Activated CD8-positive, alpha-beta memory T cell treated with anti-CD3 and anti-CD28 coated beads, Interleukin-2, amount 10 ng/mL, durations not matched to agents 7 days and 5 days (primary cell): ENCODE measurements around the gene SLC12A7. TPM values are rescaled to one million over a fixed set of nuclear protein-coding genes. Genes with fewer than 3 reads are reported as not detected.
A peak's percentile ranks its signal among the peaks of the same experiment; 100 is the strongest.

Experiments used
- ATAC-seq: fragments of 150-1000 bp; cut with Tn5 transposase; one replicate; pipeline ENCODE4 v1.10.0; 2021; ENCODE audit warnings: moderate library complexity
- CTCF ChIA-PET: fragments of 350-600 bp; sonication (Branson Sonifier 250); formaldehyde crosslinking; loops from one replicate; lab custom pipeline; 2021; ENCODE audit warnings: antibody characterized with exemption; lab: Charles Lee
- DNase-seq: peaks from one replicate; pipeline ENCODE4 v3.0.0-alpha.2; 2020
- H3K27ac Mint-ChIP-seq: one replicate; pipeline ENCODE4 v1.8.0; 2021; ENCODE audit warnings: mild to moderate bottlenecking, mixed read lengths
- H3K27me3 Mint-ChIP-seq: one replicate; pipeline ENCODE4 v1.8.0; 2021; ENCODE audit warnings: mixed read lengths
- H3K36me3 Mint-ChIP-seq: one replicate; pipeline ENCODE4 v1.8.0; 2021; ENCODE audit warnings: mild to moderate bottlenecking, mixed read lengths
- H3K4me1 Mint-ChIP-seq: one replicate; pipeline ENCODE4 v1.8.0; 2021; ENCODE audit warnings: mixed read lengths
- H3K4me3 Mint-ChIP-seq: one replicate; pipeline ENCODE4 v1.8.0; 2021; ENCODE audit warnings: mild to moderate bottlenecking, moderate library complexity, mixed read lengths
- H3K9me3 Mint-ChIP-seq: one replicate; pipeline ENCODE4 v1.8.0; 2022; ENCODE audit warnings: low read depth, mixed read lengths
- total RNA-seq, 2 experiments: library from RNA; stranded (reverse); gene quantifications; one replicate each; pipeline ENCODE4 v1.2.3, GENCODE V29; 2021

The SLC12A7 gene
- total RNA-seq, 2 experiments from 2014 or later, result 6.6 to 12.2 TPM

DNA sequence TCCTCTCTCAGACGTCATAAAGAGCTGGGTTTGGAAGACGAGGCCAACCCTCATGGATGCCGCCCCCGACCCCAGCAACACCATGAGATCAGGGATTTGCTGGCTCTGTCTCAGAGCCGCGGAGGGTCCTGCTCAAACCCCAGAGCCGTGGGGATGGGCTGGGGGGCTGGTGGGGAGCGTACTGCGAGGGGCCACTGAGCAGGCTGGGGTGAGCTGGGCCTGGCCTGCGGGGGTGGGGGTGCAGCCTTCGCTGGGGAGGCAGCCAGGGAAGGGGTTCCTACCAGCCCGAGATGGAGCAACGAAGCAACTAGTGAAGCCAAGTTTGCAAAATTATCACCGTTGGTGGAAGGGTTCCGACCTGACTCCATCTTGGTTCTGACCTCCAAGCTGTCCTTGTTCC is 5.1 kb upstream of the SLC12A7 start:
- Mint-ChIP-seq H3K9me3 (no peaks in the 10 kb centered on the region), H3K27me3 (peaks cover 7% of the 10 kb centered on the region), H3K36me3 (no peaks in the 10 kb centered on the region), H3K27ac (no peak overlapping the region), H3K4me1 (no peaks in the 10 kb centered on the region), H3K4me3 (no peak overlapping the region)
- CTCF ChIA-PET, result no interaction called here
- ATAC-seq, result no peak
- DNase-seq, result no peak

- Mint-ChIP-seq H3K27me3 (peaks cover 7% of the 10 kb centered on the region), H3K4me3 (no peak overlapping the region), H3K27ac (no peak overlapping the region), H3K9me3 (no peaks in the 10 kb centered on the region), H3K36me3 (no peaks in the 10 kb centered on the region), H3K4me1 (no peaks in the 10 kb centered on the region)
- DNase-seq (no peak), ATAC-seq (no peak)
- CTCF ChIA-PET, result no interaction called here
Measured at GRCh38 chr5:1116109-1116740, 4.4 kb upstream of the SLC12A7 start.

- Mint-ChIP-seq H3K9me3 (no peaks in the 10 kb centered on the region), H3K4me1 (no peaks in the 10 kb centered on the region), H3K4me3 (no peak overlapping the region), H3K36me3 (no peaks in the 10 kb centered on the region), H3K27me3 (peaks cover 14% of the 10 kb centered on the region), H3K27ac (no peak overlapping the region)
- DNase-seq (no peak), ATAC-seq (no peak)
- CTCF ChIA-PET, result no interaction called here
Measured at GRCh38 chr5:1115123-1115815, 3.4 kb upstream of the SLC12A7 start.

DNA sequence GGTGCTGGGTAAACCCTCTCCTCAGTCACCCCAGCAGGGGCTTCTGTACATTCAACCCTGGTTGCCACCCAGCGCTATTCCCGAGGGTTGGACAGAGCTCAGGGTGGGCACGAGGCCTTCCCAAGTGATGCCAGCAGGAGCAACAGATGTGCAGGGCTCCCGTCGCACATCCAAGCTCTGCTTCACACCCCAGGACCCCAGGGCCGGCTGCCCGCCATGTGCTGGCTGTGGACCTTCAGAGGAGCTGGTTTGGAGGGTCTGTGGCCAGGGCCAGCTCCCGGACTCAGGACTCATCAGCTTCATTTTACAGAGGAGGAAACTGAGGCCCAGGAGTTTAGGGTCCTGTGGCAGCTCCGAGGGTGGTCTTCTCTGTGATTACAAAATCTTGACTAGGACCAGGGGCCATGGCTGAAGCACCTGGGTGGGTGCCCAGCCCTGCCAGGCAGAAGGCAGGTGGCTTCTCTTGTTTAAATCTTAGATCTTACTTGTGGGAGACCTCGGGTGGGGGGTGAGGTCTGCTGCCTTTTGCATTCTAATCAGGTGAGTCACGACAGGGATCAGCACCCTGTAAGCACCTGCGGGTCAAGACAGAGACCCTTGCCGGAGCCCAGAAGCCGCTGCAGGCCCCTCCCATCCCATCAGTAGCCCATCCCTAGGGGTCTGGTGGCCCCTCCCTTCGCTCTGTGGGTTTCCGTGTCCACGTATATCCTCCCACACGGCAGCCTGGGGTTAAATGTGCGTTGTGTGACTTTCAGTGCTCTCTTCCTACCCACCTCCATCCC is 2.1 kb upstream of the SLC12A7 start:
- DNase-seq, result no peak
- H3K27ac Mint-ChIP-seq, result no peak overlapping the region
- H3K4me3 Mint-ChIP-seq, result no peak overlapping the region
- H3K27me3 Mint-ChIP-seq, result peaks cover 18% of the 10 kb centered on the region
- H3K9me3 Mint-ChIP-seq, result no peaks in the 10 kb centered on the region
- no peak for ATAC-seq
- CTCF ChIA-PET, result no interaction called here
- no peaks in the 10 kb centered on the region for H3K4me1 Mint-ChIP-seq
- no peaks in the 10 kb centered on the region for H3K36me3 Mint-ChIP-seq

DNA sequence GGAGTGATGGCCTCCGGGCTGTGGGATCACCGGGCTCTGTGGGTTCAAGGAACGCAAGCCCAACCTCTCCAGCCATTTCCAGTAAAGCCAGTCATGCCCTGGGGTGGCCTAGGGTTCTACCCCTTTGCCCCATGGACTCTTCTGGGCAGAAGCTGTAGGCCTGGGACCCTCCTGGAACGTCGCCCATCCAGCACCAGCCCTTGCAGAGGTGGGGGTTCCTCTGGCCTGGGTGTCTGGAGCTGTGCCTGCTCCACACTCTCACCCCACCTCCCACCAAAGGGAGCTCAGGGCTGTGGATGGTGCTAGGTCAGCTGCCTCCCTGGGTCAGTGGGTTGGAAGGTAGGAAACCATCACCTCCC is 1.4 kb upstream of the SLC12A7 start:
- CTCF ChIA-PET, result no interaction called here
- Mint-ChIP-seq H3K36me3 (no peaks in the 10 kb centered on the region), H3K4me3 (no peak overlapping the region), H3K9me3 (no peaks in the 10 kb centered on the region), H3K27me3 (peaks cover 18% of the 10 kb centered on the region), H3K27ac (no peak overlapping the region), H3K4me1 (no peaks in the 10 kb centered on the region)
- ATAC-seq (no peak), DNase-seq (no peak)

- peaks cover 18% of the 10 kb centered on the region for H3K27me3 Mint-ChIP-seq
- CTCF ChIA-PET, result no interaction called here
- no peak overlapping the region for H3K4me3 Mint-ChIP-seq
- no peak overlapping the region for H3K27ac Mint-ChIP-seq
- no peaks in the 10 kb centered on the region for H3K36me3 Mint-ChIP-seq
- DNase-seq (no peak), ATAC-seq (no peak)
- no peaks in the 10 kb centered on the region for H3K9me3 Mint-ChIP-seq
- H3K4me1 Mint-ChIP-seq, result peaks cover 3% of the 10 kb centered on the region
Measured at GRCh38 chr5:1112596-1113331, 901 bp upstream of the SLC12A7 start.

GRCh38 chr5:1111241-1111726 is 579 bp downstream of the SLC12A7 start:
- no peaks in the 10 kb centered on the region for H3K9me3 Mint-ChIP-seq
- peaks cover 18% of the 10 kb centered on the region for H3K27me3 Mint-ChIP-seq
- H3K27ac Mint-ChIP-seq, result no peak overlapping the region
- peaks cover 14% of the 10 kb centered on the region for H3K4me1 Mint-ChIP-seq
- peak; percentile 42 for ATAC-seq
- no peak for DNase-seq
- peak overlapping the region; percentile 61 for H3K4me3 Mint-ChIP-seq
- CTCF ChIA-PET, result no interaction called here
- H3K36me3 Mint-ChIP-seq, result no peaks in the 10 kb centered on the region

GRCh38 chr5:1110307-1111240 is 1.3 kb downstream of the SLC12A7 start:
- CTCF ChIA-PET, result no interaction called here
- no peak for DNase-seq
- Mint-ChIP-seq H3K4me3 (peak overlapping the region; percentile 61), H3K27ac (no peak overlapping the region), H3K4me1 (peaks cover 21% of the 10 kb centered on the region), H3K27me3 (peaks cover 18% of the 10 kb centered on the region), H3K9me3 (no peaks in the 10 kb centered on the region), H3K36me3 (no peaks in the 10 kb centered on the region)
- no peak for ATAC-seq

GRCh38 chr5:1109542-1110306 is 2.1 kb downstream of the SLC12A7 start:
- Mint-ChIP-seq H3K4me3 (no peak overlapping the region), H3K27ac (no peak overlapping the region), H3K27me3 (peaks cover 18% of the 10 kb centered on the region), H3K36me3 (no peaks in the 10 kb centered on the region), H3K9me3 (no peaks in the 10 kb centered on the region), H3K4me1 (peaks cover 29% of the 10 kb centered on the region)
- DNase-seq (no peak), ATAC-seq (no peak)
- CTCF ChIA-PET, result no interaction called here

- Mint-ChIP-seq H3K36me3 (no peaks in the 10 kb centered on the region), H3K4me1 (peaks cover 37% of the 10 kb centered on the region), H3K9me3 (no peaks in the 10 kb centered on the region), H3K4me3 (no peak overlapping the region), H3K27ac (no peak overlapping the region), H3K27me3 (peaks cover 18% of the 10 kb centered on the region)
- CTCF ChIA-PET, result no interaction called here
- ATAC-seq (no peak), DNase-seq (no peak)
Measured at GRCh38 chr5:1108865-1109174, 3.0 kb downstream of the SLC12A7 start.

DNA sequence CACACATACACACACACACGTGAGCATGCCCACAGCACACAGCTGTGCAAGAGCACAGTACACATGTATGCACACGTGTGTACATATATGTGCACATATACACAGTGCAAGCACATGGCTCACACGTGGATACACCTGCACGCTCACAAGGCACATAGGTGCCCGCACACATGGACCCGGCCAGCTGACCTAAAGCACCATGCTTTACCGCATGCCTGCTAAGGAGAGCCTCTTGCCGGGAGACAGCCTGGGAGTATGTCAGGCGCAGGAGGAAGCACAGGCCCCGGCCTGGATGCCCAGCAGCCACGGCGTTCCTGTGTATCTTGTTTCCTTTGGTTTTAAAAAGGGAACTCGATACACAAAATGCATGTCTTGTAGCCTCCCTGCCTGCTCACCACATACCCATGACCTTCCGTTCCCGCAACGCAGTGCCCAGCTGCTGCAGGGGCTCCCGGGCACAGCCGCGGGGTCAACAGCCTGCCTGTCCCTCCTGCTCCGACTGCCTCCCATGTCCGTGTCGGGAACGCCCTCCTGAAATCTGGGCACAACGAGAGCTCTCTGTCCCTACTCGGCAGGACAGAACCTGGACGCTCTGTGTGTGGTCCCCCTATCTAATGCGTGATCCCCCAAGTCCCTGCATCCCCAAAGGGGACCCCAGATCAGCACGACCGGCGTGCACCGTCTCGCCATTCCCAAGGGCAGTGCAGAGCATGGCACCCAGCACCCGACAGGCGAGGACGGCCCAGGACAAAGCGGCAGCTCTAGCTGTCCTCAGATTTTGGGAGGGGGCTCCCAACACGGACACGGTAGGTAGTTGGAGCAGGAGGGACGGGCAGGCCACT is 3.6 kb downstream of the SLC12A7 start:
- Mint-ChIP-seq H3K27me3 (peaks cover 19% of the 10 kb centered on the region), H3K27ac (no peak overlapping the region)
- no peak for ATAC-seq

More for the DNA sequence above, 3.6 kb downstream of the SLC12A7 start:
- H3K36me3 Mint-ChIP-seq, result no peaks in the 10 kb centered on the region
- no peaks in the 10 kb centered on the region for H3K9me3 Mint-ChIP-seq
- no peak for DNase-seq
- peaks cover 42% of the 10 kb centered on the region for H3K4me1 Mint-ChIP-seq
- CTCF ChIA-PET, result no interaction called here
- H3K4me3 Mint-ChIP-seq, result no peak overlapping the region
